ENCODE data around the gene HOXA5. TPM values are rescaled to one million over a fixed set of nuclear protein-coding genes. Genes with fewer than 3 reads are reported as not detected.

Gene HOXA5
- total and polyA plus RNA-seq, 2 donors (not counting 3 experiments of a cell fraction or from before 2014, with no cell fraction given), result 18.6 to 18.8 TPM

DNA sequence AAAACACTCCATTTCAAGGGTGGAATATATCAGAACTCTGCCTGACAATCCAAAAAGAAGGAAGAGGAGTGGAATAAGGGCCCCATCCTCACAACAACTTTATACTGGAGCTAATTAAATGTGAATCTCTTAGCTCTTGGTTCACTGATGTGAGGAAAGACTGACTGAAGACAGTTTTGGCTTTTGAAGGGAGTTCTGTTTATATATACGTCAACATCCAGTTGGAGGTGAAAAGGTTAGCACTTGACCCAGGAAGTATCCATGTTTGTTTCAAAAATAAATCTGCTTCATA is 50.7 kb downstream of the HOXA5 start:
- CTCF ChIA-PET, result interaction anchor here (1.8 to 9.6 kb wide), 3 partner anchors 229 to 411 kb away, joined by 4 to 124 read pairs (median 5); partner anchors contain the start of gene SKAP2
- intact Hi-C loops (cut with micrococcal nuclease), result no loop called here

More for the DNA sequence above, 50.7 kb downstream of the HOXA5 start:
- Histone ChIP-seq H3K9me3 (replicated peaks; ENCODE audit: control insufficient read depth, insufficient read depth, low read length) (no peaks in the 10 kb centered on the region), H3K4me1 (ENCODE audit: control insufficient read depth, extremely low read depth, insufficient read depth, low read length) (peaks cover 19% of the 10 kb centered on the region), H4K20me1 (replicated peaks; ENCODE audit: control insufficient read depth, extremely low read depth, insufficient read depth, low read length) (no peaks in the 10 kb centered on the region), H2AFZ (ENCODE audit: low read depth, low read length) (no peak overlapping the region), H3K4me2 (ENCODE audit: insufficient read depth, low read length) (no peak overlapping the region), H3K27ac (ENCODE audit: insufficient read depth, low read depth, low read length) (no peak overlapping the region), H3K79me2 (ENCODE audit: control insufficient read depth, insufficient read depth, low read length) (peaks cover 25% of the 10 kb centered on the region), H3K36me3 (ENCODE audit: control insufficient read depth in 2 of 2, extremely low read depth in 1 of 2, insufficient read depth in 2 of 2, low read length in 2 of 2) (no peaks in the 10 kb centered on the region), H3K9me1 (replicated peaks; ENCODE audit: control insufficient read depth, extremely low read depth, insufficient read depth, low read length) (no peaks in the 10 kb centered on the region), H3K4me3 (replicated peaks in 1 of 3; ENCODE audit: insufficient read depth in 1 of 3, low read depth in 1 of 3, low read length in 3 of 3) (no peak overlapping the region), H3K27me3 (ENCODE audit: control insufficient read depth in 2 of 2, insufficient read depth in 2 of 2, low read length in 2 of 2) (peaks cover 2 to 4% of the 10 kb centered on the region in 2 experiments), H3K9ac (replicated peaks; ENCODE audit: extremely low read depth, insufficient read depth, low read length) (no peak overlapping the region)
- dilution Hi-C loops (cut with MboI; ENCODE audit: extremely low pct_ligation_motif_present, low sequenced_read_pairs), result no loop called here
- FAIRE-seq, result no peak
- TF ChIP-seq, protein P1, sequence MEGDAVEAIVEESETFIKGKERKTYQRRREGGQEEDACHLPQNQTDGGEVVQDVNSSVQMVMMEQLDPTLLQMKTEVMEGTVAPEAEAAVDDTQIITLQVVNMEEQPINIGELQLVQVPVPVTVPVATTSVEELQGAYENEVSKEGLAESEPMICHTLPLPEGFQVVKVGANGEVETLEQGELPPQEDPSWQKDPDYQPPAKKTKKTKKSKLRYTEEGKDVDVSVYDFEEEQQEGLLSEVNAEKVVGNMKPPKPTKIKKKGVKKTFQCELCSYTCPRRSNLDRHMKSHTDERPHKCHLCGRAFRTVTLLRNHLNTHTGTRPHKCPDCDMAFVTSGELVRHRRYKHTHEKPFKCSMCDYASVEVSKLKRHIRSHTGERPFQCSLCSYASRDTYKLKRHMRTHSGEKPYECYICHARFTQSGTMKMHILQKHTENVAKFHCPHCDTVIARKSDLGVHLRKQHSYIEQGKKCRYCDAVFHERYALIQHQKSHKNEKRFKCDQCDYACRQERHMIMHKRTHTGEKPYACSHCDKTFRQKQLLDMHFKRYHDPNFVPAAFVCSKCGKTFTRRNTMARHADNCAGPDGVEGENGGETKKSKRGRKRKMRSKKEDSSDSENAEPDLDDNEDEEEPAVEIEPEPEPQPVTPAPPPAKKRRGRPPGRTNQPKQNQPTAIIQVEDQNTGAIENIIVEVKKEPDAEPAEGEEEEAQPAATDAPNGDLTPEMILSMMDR (IDR thresholded peaks at IDR 0.05; ENCODE audit: extremely low read depth in 1 of 2, insufficient read depth in 1 of 2, low read depth in 1 of 2, low read length in 2 of 2), result no peak
- TF ChIP-seq FOS (IDR thresholded peaks at IDR 0.05; ENCODE audit: borderline replicate concordance, insufficient read depth, low read length), result no peak
- TF ChIP-seq POLR2AphosphoS5 (IDR thresholded peaks at IDR 0.05; ENCODE audit: insufficient read depth, low read depth, low read length), result no peak
- no peak for TF ChIP-seq EZH2 (IDR thresholded peaks at IDR 0.05; ENCODE audit: borderline replicate concordance, low read depth, low read length, severe bottlenecking)
- no peak for TF ChIP-seq GATA2 (IDR thresholded peaks at IDR 0.05; ENCODE audit: insufficient read depth, insufficient read length, low read depth, low read length)
- TF ChIP-seq MYC (IDR thresholded peaks at IDR 0.05; ENCODE audit: low read depth, low read length), result no peak
- no peak for TF ChIP-seq MAX (IDR thresholded peaks at IDR 0.05; ENCODE audit: insufficient read depth, insufficient read length)
- no peak for TF ChIP-seq POLR2A (IDR thresholded peaks at IDR 0.05; ENCODE audit: low read depth, low read length)
- no peak for TF ChIP-seq JUN (IDR thresholded peaks at IDR 0.05; ENCODE audit: borderline replicate concordance, insufficient read depth, insufficient read length, low read depth)
- POLR2A ChIA-PET, result no interaction called here
- no TSS peak for BruUV-seq (replicated peaks)
- no peak for DNase-seq (ENCODE audit: low read depth, low spot score)
